ENCODE measurements around the gene NKD1. TPM values are rescaled to one million over a fixed set of nuclear protein-coding genes. Genes with fewer than 3 reads are reported as not detected.
"Not testable (repeated sequence)": the region's sequence is repeated elsewhere in the genome, so short reads cannot be mapped to it uniquely, and the experiment has no call there.

The NKD1 gene
- 0.21 TPM for polyA plus RNA-seq (2013, experiment 1 of 2; ENCODE audit: insufficient read length)
- polyA plus RNA-seq (2013, experiment 2 of 2; ENCODE audit: insufficient read length) = 0.16 TPM

- DNase-seq = peak; percentile 52
These were observed at the start of gene NKD1 for GRCh38 chr16:50548125-50548908. Gene NKD1, plus strand, starts transcription at chr16:50548396. Its CDS starts 158 bp downstream, at chr16:50548554.

GRCh38 chr16:50498431-50499155, 49.6 kb upstream of the NKD1 start:
- DNase-seq = peak; percentile 10

GRCh38 chr16:50499254-50499653, 48.9 kb upstream of the NKD1 start:
- no peak for DNase-seq

- no peak for DNase-seq
These were observed 47.9 kb upstream of the NKD1 start for GRCh38 chr16:50500171-50500874.

GRCh38 chr16:50501251-50501650, 46.9 kb upstream of the NKD1 start:
- DNase-seq = no peak

- DNase-seq = no peak
These were observed 46.1 kb upstream of the NKD1 start for GRCh38 chr16:50501986-50502615.

GRCh38 chr16:50502616-50503011, 45.6 kb upstream of the NKD1 start:
- no peak for DNase-seq

GRCh38 chr16:50503868-50504531, 44.2 kb upstream of the NKD1 start:
- not testable (repeated sequence) for DNase-seq

GRCh38 chr16:50505115-50505514, 43.1 kb upstream of the NKD1 start:
- no peak for DNase-seq

GRCh38 chr16:50505714-50506542, 42.3 kb upstream of the NKD1 start:
- DNase-seq = no peak

GRCh38 chr16:50506543-50506937, 41.7 kb upstream of the NKD1 start:
- no peak for DNase-seq

- no peak for DNase-seq
These were observed 40.8 kb upstream of the NKD1 start for GRCh38 chr16:50507397-50507796.

- DNase-seq = peak; percentile 8
These were observed 38.5 kb upstream of the NKD1 start for GRCh38 chr16:50509521-50510341.

- DNase-seq = no peak
These were observed 33.0 kb upstream of the NKD1 start for GRCh38 chr16:50515218-50515617.

- DNase-seq = no peak
These were observed 31.8 kb upstream of the NKD1 start for GRCh38 chr16:50516401-50516800.

GRCh38 chr16:50516890-50517289, 31.3 kb upstream of the NKD1 start:
- no peak for DNase-seq

GRCh38 chr16:50517450-50518252, 30.5 kb upstream of the NKD1 start:
- no peak for DNase-seq

- no peak for DNase-seq
These were observed 29.2 kb upstream of the NKD1 start for GRCh38 chr16:50519001-50519400.

GRCh38 chr16:50519602-50520001, 28.6 kb upstream of the NKD1 start:
- DNase-seq = no peak
